HL-60/S4 (cell line): ENCODE results near the gene THEM5.

ENCODE experiments used
- in situ Hi-C: fragments of 300-500 bp; cut with MboI; formaldehyde crosslinking; loops from 2 replicates; pipeline ENCODE4 v1.14.3; 2022; ENCODE audit warnings: low sequenced_read_pairs

The THEM5 gene

GRCh38 chr1:151803164-151803563, 50.3 kb downstream of the THEM5 start:
- in situ Hi-C loops = no loop called here

DNA sequence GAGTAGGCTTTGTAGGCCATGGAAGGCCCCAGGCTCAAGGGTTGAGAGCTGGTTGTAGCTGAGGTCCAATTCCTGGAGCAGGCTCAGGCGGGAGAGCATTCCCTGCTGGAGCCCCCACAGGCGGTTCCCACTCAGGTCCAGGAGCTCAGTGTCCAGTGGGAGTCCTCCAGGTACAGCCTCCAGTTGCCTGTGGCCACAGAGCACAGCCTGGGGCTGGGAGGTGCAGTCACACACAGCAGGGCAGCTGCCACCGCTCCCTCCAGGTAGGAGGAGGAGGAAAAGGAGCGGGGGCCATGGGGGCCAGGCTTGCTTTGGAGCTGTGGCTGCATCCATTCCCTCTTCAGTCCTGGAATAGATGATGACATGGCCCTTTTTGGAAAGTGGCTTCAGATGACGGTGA, 51.1 kb downstream of the THEM5 start:
- in situ Hi-C loops = no loop called here

GRCh38 chr1:151801846-151802245, 51.7 kb downstream of the THEM5 start:
- in situ Hi-C loops = no loop called here

GRCh38 chr1:151801310-151801820, 52.1 kb downstream of the THEM5 start:
- in situ Hi-C loops = no loop called here

GRCh38 chr1:151800830-151801229, 52.7 kb downstream of the THEM5 start:
- in situ Hi-C loops = no loop called here

- in situ Hi-C loops = no loop called here
Observed at GRCh38 chr1:151799179-151800022, 54.1 kb downstream of the THEM5 start.

DNA sequence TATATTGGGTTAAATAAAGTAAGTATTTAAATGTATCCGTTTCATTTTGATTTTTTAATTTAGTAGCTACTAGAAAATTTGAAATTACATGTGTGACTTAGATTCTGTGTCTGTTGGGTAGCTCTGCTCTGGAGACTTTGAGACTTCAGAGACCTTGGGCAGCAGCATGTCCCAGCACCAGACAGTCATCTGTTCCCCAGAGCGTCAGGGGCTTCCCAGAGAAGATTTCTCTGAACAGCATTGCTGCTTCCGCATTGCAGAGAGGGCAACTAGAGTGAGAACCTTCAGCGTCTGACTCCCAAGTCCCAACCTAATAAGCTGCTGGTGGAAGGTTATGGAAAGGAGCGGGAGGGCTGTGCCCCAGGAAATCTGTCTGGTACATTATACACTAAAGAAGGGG, 54.9 kb downstream of the THEM5 start:
- in situ Hi-C loops = no loop called here
